ENCODE results near the gene CDC37L1. TPM values are rescaled to one million over a fixed set of nuclear protein-coding genes. Genes with fewer than 3 reads are reported as not detected.

CDC37L1 gene
- total RNA-seq, 1 experiment from 2014 or later = 12.1 TPM

- DNase-seq = no peak
- Mint-ChIP-seq H3K4me3 (ENCODE audit: low read depth, unreplicated experiment) (peak overlapping the region; percentile 80), H3K27me3 (ENCODE audit: unreplicated experiment) (no peaks in the 10 kb centered on the region), H3K9me3 (ENCODE audit: low read depth, unreplicated experiment) (no peaks in the 10 kb centered on the region), H3K4me1 (ENCODE audit: low read depth, unreplicated experiment) (peaks cover 9% of the 10 kb centered on the region), H3K27ac (ENCODE audit: unreplicated experiment) (no peak overlapping the region), H3K36me3 (ENCODE audit: insufficient read depth, unreplicated experiment) (peaks cover 31% of the 10 kb centered on the region)
- no TSS peak for BruUV-seq (replicated peaks)
- CTCF ChIA-PET = interaction anchor here (0.6 to 1.3 kb wide), 3 partner anchors 8 to 701 kb away, joined by 3 to 12 read pairs (median 4); no protein-coding TSS in a partner anchor
- intact Hi-C loops (cut with micrococcal nuclease; ENCODE audit: unreplicated experiment) = no loop called here
- TF ChIP-seq CTCF (IDR thresholded peaks at IDR 0.05; ENCODE audit: unreplicated experiment) = no peak
Observed at GRCh38 chr9:4741365-4742089, 62.2 kb downstream of the CDC37L1 start.

GRCh38 chr9:4742246-4742645 is 62.9 kb downstream of the CDC37L1 start:
- H3K9me3 Mint-ChIP-seq (ENCODE audit: low read depth, unreplicated experiment) = no peaks in the 10 kb centered on the region
- no peak for TF ChIP-seq CTCF (IDR thresholded peaks at IDR 0.05; ENCODE audit: unreplicated experiment)
- H3K4me3 Mint-ChIP-seq (ENCODE audit: low read depth, unreplicated experiment) = no peak overlapping the region
- peaks cover 31% of the 10 kb centered on the region for H3K36me3 Mint-ChIP-seq (ENCODE audit: insufficient read depth, unreplicated experiment)
- BruUV-seq (replicated peaks) = no TSS peak
- no peak for DNase-seq
- H3K27me3 Mint-ChIP-seq (ENCODE audit: unreplicated experiment) = no peaks in the 10 kb centered on the region
- no peak overlapping the region for H3K27ac Mint-ChIP-seq (ENCODE audit: unreplicated experiment)
- intact Hi-C loops (cut with micrococcal nuclease; ENCODE audit: unreplicated experiment) = no loop called here
- H3K4me1 Mint-ChIP-seq (ENCODE audit: low read depth, unreplicated experiment) = peaks cover 9% of the 10 kb centered on the region
- CTCF ChIA-PET = interaction anchor here (0.9 kb wide), 1 partner anchor 700 kb away, joined by 12 read pairs; no protein-coding TSS in a partner anchor

GRCh38 chr9:4743131-4743875 is 63.9 kb downstream of the CDC37L1 start:
- BruUV-seq (replicated peaks) = no TSS peak
- DNase-seq = no peak
- no peaks in the 10 kb centered on the region for H3K9me3 Mint-ChIP-seq (ENCODE audit: low read depth, unreplicated experiment)
- TF ChIP-seq CTCF (IDR thresholded peaks at IDR 0.05; ENCODE audit: unreplicated experiment) = no peak
- H3K36me3 Mint-ChIP-seq (ENCODE audit: insufficient read depth, unreplicated experiment) = peaks cover 31% of the 10 kb centered on the region
- H3K4me1 Mint-ChIP-seq (ENCODE audit: low read depth, unreplicated experiment) = peaks cover 9% of the 10 kb centered on the region
- no peak overlapping the region for H3K27ac Mint-ChIP-seq (ENCODE audit: unreplicated experiment)
- intact Hi-C loops (cut with micrococcal nuclease; ENCODE audit: unreplicated experiment) = no loop called here
- CTCF ChIA-PET = no interaction called here
- no peak overlapping the region for H3K4me3 Mint-ChIP-seq (ENCODE audit: low read depth, unreplicated experiment)
- peaks cover 4% of the 10 kb centered on the region for H3K27me3 Mint-ChIP-seq (ENCODE audit: unreplicated experiment)

- BruUV-seq (replicated peaks) = no TSS peak
- no peak overlapping the region for H3K4me3 Mint-ChIP-seq (ENCODE audit: low read depth, unreplicated experiment)
- peaks cover 17% of the 10 kb centered on the region for H3K27me3 Mint-ChIP-seq (ENCODE audit: unreplicated experiment)
- H3K9me3 Mint-ChIP-seq (ENCODE audit: low read depth, unreplicated experiment) = no peaks in the 10 kb centered on the region
- no peak for TF ChIP-seq CTCF (IDR thresholded peaks at IDR 0.05; ENCODE audit: unreplicated experiment)
- intact Hi-C loops (cut with micrococcal nuclease; ENCODE audit: unreplicated experiment) = no loop called here
- DNase-seq = no peak
- peaks cover 9% of the 10 kb centered on the region for H3K4me1 Mint-ChIP-seq (ENCODE audit: low read depth, unreplicated experiment)
- no peak overlapping the region for H3K27ac Mint-ChIP-seq (ENCODE audit: unreplicated experiment)
- CTCF ChIA-PET = no interaction called here
- H3K36me3 Mint-ChIP-seq (ENCODE audit: insufficient read depth, unreplicated experiment) = peaks cover 5% of the 10 kb centered on the region
Observed at GRCh38 chr9:4746278-4747030, 67.1 kb downstream of the CDC37L1 start.

All from Calu3 (cell line).